GM18505 (cell line): ENCODE measurements around the gene TTN.

ENCODE experiments used
- ATAC-seq: cut with Tn5 transposase; IDR thresholded peaks from one replicate; pipeline ENCODE4 v1.9.1; 2021; ENCODE audit not compliant: unreplicated experiment
- POLR2A ChIP-seq: IDR thresholded peaks from 4 replicates; pipeline ENCODE4 v1.6.1; 2011; ENCODE audit warnings: borderline replicate concordance; ENCODE audit not compliant: insufficient read depth, insufficient read length; ENCODE audit errors: extremely low read depth

TTN gene

GRCh38 chr2:178796079-178796677 is 11.0 kb downstream of the TTN start:
- ATAC-seq, result no peak
- no peak for TF ChIP-seq POLR2A

GRCh38 chr2:178787934-178788333 is 19.3 kb downstream of the TTN start:
- no peak for TF ChIP-seq POLR2A
- no peak for ATAC-seq

- no peak for TF ChIP-seq POLR2A
- no peak for ATAC-seq
Observed at GRCh38 chr2:178787155-178787554, 20.1 kb downstream of the TTN start.

GRCh38 chr2:178783889-178784288 is 23.3 kb downstream of the TTN start:
- ATAC-seq, result no peak
- no peak for TF ChIP-seq POLR2A

GRCh38 chr2:178782236-178782635 is 25.0 kb downstream of the TTN start:
- no peak for TF ChIP-seq POLR2A
- no peak for ATAC-seq

GRCh38 chr2:178777577-178777976 is 29.6 kb downstream of the TTN start:
- TF ChIP-seq POLR2A, result no peak
- no peak for ATAC-seq

GRCh38 chr2:178776751-178777150 is 30.5 kb downstream of the TTN start:
- no peak for ATAC-seq
- TF ChIP-seq POLR2A, result no peak

- TF ChIP-seq POLR2A, result no peak
- ATAC-seq, result no peak
Observed at GRCh38 chr2:178775975-178776374, 31.2 kb downstream of the TTN start.

- no peak for TF ChIP-seq POLR2A
- ATAC-seq, result no peak
Observed at GRCh38 chr2:178770518-178770917, 36.7 kb downstream of the TTN start.

- no peak for ATAC-seq
Observed at GRCh38 chr2:178767094-178768060, 39.8 kb downstream of the TTN start.

GRCh38 chr2:178764097-178764496 is 43.1 kb downstream of the TTN start:
- no peak for ATAC-seq
- TF ChIP-seq POLR2A, result no peak

More at GRCh38 chr2:178767094-178768060, 39.8 kb downstream of the TTN start:
- TF ChIP-seq POLR2A, result no peak

GRCh38 chr2:178761759-178762371 is 45.4 kb downstream of the TTN start:
- no peak for ATAC-seq
- TF ChIP-seq POLR2A, result no peak

- TF ChIP-seq POLR2A, result no peak
- ATAC-seq, result no peak
Observed at GRCh38 chr2:178756843-178757242, 50.4 kb downstream of the TTN start.
